ENCODE data around the gene RNF114.

DNA sequence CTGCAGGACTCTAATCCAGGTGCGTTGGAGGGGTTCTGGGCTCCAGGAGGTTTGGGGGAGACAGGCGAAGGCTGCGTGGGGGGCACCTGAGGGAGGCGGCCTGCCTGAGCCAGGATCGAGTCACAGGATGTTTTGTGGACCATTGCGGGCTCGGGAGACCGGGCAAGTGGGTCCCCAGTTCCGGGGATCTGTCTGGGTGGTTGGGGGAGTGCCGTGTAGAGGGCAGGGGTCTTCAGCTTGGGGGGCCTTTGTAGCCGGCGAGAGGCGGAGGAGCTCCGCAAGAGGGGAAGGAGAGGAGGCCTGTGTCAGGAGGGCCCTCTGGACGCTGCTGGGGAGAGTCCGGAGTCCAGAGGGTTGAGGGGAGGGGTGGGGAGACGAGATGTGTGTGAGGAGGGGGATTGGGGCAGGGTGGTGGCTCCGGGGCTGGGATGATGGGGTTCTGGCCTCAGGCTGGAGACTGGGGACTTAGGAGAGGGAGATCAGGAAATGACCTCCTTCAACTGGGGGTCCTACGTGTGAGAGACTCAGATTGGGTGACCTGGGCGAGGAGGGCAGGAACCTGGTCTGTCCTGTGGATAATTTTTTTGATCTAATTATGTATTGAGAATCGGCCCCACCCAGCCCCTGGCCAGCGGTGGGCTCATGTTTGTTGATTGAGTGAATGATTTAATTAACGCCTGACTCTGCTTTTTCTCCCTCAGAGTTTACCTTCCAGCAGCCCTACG is 47.1 kb downstream of the RNF114 start:
- TF ChIP-seq, protein P1, sequence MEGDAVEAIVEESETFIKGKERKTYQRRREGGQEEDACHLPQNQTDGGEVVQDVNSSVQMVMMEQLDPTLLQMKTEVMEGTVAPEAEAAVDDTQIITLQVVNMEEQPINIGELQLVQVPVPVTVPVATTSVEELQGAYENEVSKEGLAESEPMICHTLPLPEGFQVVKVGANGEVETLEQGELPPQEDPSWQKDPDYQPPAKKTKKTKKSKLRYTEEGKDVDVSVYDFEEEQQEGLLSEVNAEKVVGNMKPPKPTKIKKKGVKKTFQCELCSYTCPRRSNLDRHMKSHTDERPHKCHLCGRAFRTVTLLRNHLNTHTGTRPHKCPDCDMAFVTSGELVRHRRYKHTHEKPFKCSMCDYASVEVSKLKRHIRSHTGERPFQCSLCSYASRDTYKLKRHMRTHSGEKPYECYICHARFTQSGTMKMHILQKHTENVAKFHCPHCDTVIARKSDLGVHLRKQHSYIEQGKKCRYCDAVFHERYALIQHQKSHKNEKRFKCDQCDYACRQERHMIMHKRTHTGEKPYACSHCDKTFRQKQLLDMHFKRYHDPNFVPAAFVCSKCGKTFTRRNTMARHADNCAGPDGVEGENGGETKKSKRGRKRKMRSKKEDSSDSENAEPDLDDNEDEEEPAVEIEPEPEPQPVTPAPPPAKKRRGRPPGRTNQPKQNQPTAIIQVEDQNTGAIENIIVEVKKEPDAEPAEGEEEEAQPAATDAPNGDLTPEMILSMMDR (IDR thresholded peaks at IDR 0.05) = no peak
- TF ChIP-seq POLR2A (IDR thresholded peaks at IDR 0.05) = no peak
